GM20000 (cell line): Measurements from ENCODE around the gene CPA5.

Experiments
- DNase-seq: peaks from one replicate; pipeline ENCODE4 v3.0.0; 2012; ENCODE audit warnings: low spot score
- CTCF ChIP-seq: IDR thresholded peaks from 2 replicates; pipeline ENCODE4 v1.5.1; 2012; ENCODE audit warnings: mild to moderate bottlenecking, control low read depth; ENCODE audit errors: extremely low read depth, missing control alignments

CPA5 gene

GRCh38 chr7:130379921-130380860 is 35.6 kb downstream of the CPA5 start, which contains the start of gene CPA1:
TSS of gene CPA1 (plus strand) at chr7:130380494. CDS start at chr7:130380521, 27 bp downstream.
- TF ChIP-seq CTCF = no peak
- no peak for DNase-seq

GRCh38 chr7:130380861-130381455 is 36.3 kb downstream of the CPA5 start:
- DNase-seq = no peak
- no peak for TF ChIP-seq CTCF

DNA sequence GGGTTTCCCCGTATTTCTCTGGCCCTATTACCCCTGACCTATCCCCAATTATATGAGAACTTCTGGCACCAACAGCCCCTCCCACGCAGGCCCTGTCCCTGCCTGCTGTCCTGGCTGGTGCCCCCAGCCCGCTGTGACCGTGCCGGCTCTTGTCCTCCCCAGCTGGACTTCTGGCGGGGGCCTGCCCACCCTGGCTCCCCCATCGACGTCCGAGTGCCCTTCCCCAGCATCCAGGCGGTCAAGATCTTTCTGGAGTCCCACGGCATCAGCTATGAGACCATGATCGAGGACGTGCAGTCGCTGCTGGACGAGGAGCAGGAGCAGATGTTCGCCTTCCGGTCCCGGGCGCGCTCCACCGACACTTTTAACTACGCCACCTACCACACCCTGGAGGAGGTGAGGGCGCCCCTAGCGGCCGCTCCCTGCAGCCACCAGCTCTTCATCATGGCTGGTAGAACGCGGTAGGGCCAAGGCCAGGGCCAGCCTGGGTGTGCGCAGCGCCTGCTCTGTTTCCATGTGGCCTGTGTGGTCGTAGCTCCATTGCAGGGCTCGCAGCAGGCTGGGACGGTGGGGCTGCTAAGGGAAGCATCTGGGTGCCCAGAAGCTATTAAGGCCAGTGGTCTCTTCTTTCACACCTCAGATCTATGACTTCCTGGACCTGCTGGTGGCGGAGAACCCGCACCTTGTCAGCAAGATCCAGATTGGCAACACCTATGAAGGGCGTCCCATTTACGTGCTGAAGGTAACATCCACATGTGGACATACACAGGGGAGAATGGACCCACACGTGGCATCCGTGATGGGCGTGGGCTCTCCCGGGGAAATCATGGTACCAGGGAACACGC is 37.1 kb downstream of the CPA5 start:
- no peak for DNase-seq
- TF ChIP-seq CTCF = no peak

DNA sequence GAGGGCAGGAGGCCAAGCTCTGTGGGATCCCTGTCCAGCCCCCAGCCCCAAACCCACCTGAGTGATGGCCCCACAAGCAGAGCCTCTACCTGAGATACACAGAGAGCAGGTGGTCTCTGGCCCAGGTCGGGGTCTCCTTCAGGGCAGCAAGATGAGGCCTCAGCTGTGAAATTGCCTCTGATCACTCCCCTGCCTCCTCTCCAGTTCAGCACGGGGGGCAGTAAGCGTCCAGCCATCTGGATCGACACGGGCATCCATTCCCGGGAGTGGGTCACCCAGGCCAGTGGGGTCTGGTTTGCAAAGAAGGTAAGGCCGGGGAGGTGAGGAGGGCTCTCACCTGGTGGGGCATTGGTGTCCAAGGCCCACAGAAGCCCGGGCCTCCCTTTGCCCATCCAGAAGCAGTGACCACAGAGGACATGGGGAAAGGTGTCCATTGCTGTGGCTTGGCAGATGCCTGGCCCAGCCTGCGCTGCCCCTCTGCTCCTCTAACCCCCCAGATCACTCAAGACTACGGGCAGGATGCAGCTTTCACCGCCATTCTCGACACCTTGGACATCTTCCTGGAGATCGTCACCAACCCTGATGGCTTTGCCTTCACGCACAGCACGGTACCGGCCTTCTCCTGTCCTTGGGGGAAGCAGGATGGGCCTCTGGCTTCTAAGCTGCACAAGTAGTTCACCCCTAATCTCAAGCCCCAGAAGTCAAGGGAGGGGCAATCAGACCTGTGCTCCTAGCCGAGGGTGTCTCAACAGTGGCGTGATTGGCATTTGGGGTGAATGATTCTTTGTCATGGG is 38.8 kb downstream of the CPA5 start:
- DNase-seq = no peak
- TF ChIP-seq CTCF = no peak

GRCh38 chr7:130384371-130384801 is 39.8 kb downstream of the CPA5 start:
- DNase-seq = no peak
- no peak for TF ChIP-seq CTCF

GRCh38 chr7:130384841-130385599 is 40.4 kb downstream of the CPA5 start:
- DNase-seq = no peak
- no peak for TF ChIP-seq CTCF
